HCT116 (cell line): Measurements from ENCODE around the gene AAR2. TPM values are rescaled to one million over a fixed set of nuclear protein-coding genes. Genes with fewer than 3 reads are reported as not detected.

Experiments used
- ATAC-seq: fragments of 200-7000 bp; cut with Tn5 transposase; 2 replicates; pipeline ENCODE4 v1.9.1; 2020; ENCODE audit warnings: mild to moderate bottlenecking, moderate library complexity
- BruUV-seq: library from RNA; stranded (reverse); fragments of 400-500 nt; replicated peaks from 2 replicates; lab custom pipeline; 2021; lab: Mats Ljungman, UMichigan
- CTCF ChIA-PET: fragments of 300-600 bp; sonication (Branson Sonifier 250); formaldehyde crosslinking; loops from one replicate; lab custom pipeline; 2021; ENCODE audit warnings: antibody characterized with exemption; lab: Charles Lee
- POLR2A ChIA-PET: fragments of 300-600, 350-600 bp; sonication (Branson Sonifier 250); formaldehyde crosslinking; loops from one replicate; lab custom pipeline; 2021; ENCODE audit warnings: antibody characterized with exemption; lab: Charles Lee
- RAD21 ChIA-PET, 2 experiments: fragments of 300-600 bp; sonication (Branson Sonifier 250); formaldehyde crosslinking; loops; one replicate each; lab custom pipeline; 2023; ENCODE audit warnings: low total read pairs in 2 of 2; ENCODE audit not compliant: uncharacterized antibody in 2 of 2, unreplicated experiment in 2 of 2, low non-redundant PET in 1 of 2; lab: Charles Lee
- DNase-seq: peaks from one replicate; pipeline ENCODE4 v3.0.0-alpha.2; 2010; ENCODE audit warnings: low read depth, low spot score
- H2AFZ ChIP-seq: fragments of 200-600 bp; shearing (Covaris generic), sonication (generic); 2 replicates; pipeline ENCODE4 v1.6.1; 2017; ENCODE audit warnings: low read depth, mixed run types, mixed read lengths, antibody characterized with exemption, low read length; ENCODE audit not compliant: poor library complexity, severe bottlenecking
- H3K27ac ChIP-seq: 2 replicates; pipeline ENCODE4 v1.5.1; 2012; ENCODE audit warnings: low read depth, low read length
- H3K27me3 ChIP-seq: fragments of 200-600 bp; sonication (generic); 2 replicates; pipeline ENCODE4 v1.6.1; 2016; ENCODE audit warnings: mixed run types, low read length, mixed read lengths; ENCODE audit not compliant: insufficient read depth
- H3K36me3 ChIP-seq, 2 experiments: fragments of 200-500 bp in 1 of 2; fragments of 200-600 bp in 1 of 2; sonication (Bioruptor generic) in 1 of 2; sonication (generic) in 1 of 2; 2 replicates each; pipeline versions ENCODE4 v1.5.1 to v1.6.1; 2014 to 2016; ENCODE audit warnings: low read length in 2 of 2, inconsistent platforms in 1 of 2, mixed read lengths in 1 of 2, mixed run types in 1 of 2; ENCODE audit not compliant: insufficient read depth in 2 of 2, control insufficient read depth in 1 of 2
- H3K4me1 ChIP-seq, 2 experiments: fragments of 200-600 bp in 1 of 2; sonication (generic) in 1 of 2; 2 replicates each; pipeline versions ENCODE4 v1.5.1 to v1.6.1; 2012 to 2017; ENCODE audit warnings: low read length in 2 of 2, inconsistent platforms in 1 of 2, mild to moderate bottlenecking in 1 of 2, mixed read lengths in 1 of 2, mixed run types in 1 of 2, moderate library complexity in 1 of 2; ENCODE audit not compliant: insufficient read depth in 2 of 2, control insufficient read depth in 1 of 2
- H3K4me2 ChIP-seq: fragments of 200-600 bp; sonication (generic); 2 replicates; pipeline ENCODE4 v1.6.1; 2017; ENCODE audit warnings: mixed run types, low read length, mixed read lengths
- H3K4me3 ChIP-seq, 2 experiments: fragments of 200-600 bp in 1 of 2; sonication (generic) in 1 of 2; replicated peaks in 1 of 2; 2 replicates each; pipeline ENCODE4 v1.5.1; 2011 to 2016; ENCODE audit warnings: low read length in 2 of 2, control low read depth in 1 of 2, low read depth in 1 of 2, mild to moderate bottlenecking in 1 of 2, mixed read lengths in 1 of 2, mixed run types in 1 of 2
- H3K79me2 ChIP-seq: fragments of 200-600 bp; sonication (generic); 2 replicates; pipeline ENCODE4 v1.6.1; 2017; ENCODE audit warnings: mild to moderate bottlenecking, mixed run types, low read length, moderate library complexity, mixed read lengths; ENCODE audit not compliant: insufficient read depth
- H3K9ac ChIP-seq: fragments of 200-600 bp; sonication (generic); 2 replicates; pipeline ENCODE4 v1.6.1; 2016; ENCODE audit warnings: low read length, mixed read lengths
- H3K9me2 ChIP-seq: fragments of 200-600 bp; sonication (generic), shearing (Covaris generic); 2 replicates; pipeline ENCODE4 v1.6.1; 2017; ENCODE audit warnings: mixed run types, mild to moderate bottlenecking, moderate library complexity; ENCODE audit not compliant: insufficient read depth
- H3K9me3 ChIP-seq, 2 experiments: fragments of 200-500 bp in 1 of 2; fragments of 200-600 bp in 1 of 2; sonication (Bioruptor generic) in 1 of 2; sonication (generic) in 1 of 2; 2 replicates each; pipeline ENCODE4 v1.6.1; 2014 to 2017; ENCODE audit warnings: low read length in 2 of 2, mixed read lengths in 2 of 2, inconsistent platforms in 1 of 2, low read depth in 1 of 2, mild to moderate bottlenecking in 1 of 2, mixed run types in 1 of 2, moderate library complexity in 1 of 2; ENCODE audit not compliant: control insufficient read depth in 1 of 2, insufficient read depth in 1 of 2
- H4K20me1 ChIP-seq: fragments of 200-600 bp; sonication (generic), shearing (Covaris generic); 2 replicates; pipeline ENCODE4 v1.6.1; 2017; ENCODE audit warnings: mixed run types, mild to moderate bottlenecking, moderate library complexity; ENCODE audit not compliant: insufficient read depth
- ATF3 ChIP-seq: IDR thresholded peaks from 2 replicates; pipeline ENCODE4 v1.6.1; 2012
- CBX3 ChIP-seq: IDR thresholded peaks from 2 replicates; pipeline ENCODE4 v1.6.1; 2012; ENCODE audit warnings: low read depth
- CEBPB ChIP-seq: IDR thresholded peaks from 2 replicates; pipeline ENCODE4 v1.6.1; 2012; ENCODE audit warnings: low read depth
- CTCF ChIP-seq, 3 experiments: fragments of 200-600 bp in 1 of 3; sonication (generic) in 1 of 3; IDR thresholded peaks in 2 of 3; conservative IDR thresholded peaks in 1 of 3; 2 replicates each; pipeline ENCODE4 v1.5.1; 2012 to 2017; ENCODE audit warnings: low read depth in 2 of 3, low read length in 2 of 3, antibody characterized with exemption in 1 of 3, borderline replicate concordance in 1 of 3, control low read depth in 1 of 3, mild to moderate bottlenecking in 1 of 3, mixed read lengths in 1 of 3, mixed run types in 1 of 3, moderate library complexity in 1 of 3; ENCODE audit not compliant: insufficient read depth in 1 of 3
- EGR1 ChIP-seq: IDR thresholded peaks from 2 replicates; pipeline ENCODE4 v1.6.1; 2012; ENCODE audit warnings: low read depth
- ELF1 ChIP-seq: IDR thresholded peaks from 2 replicates; pipeline ENCODE4 v1.6.1; 2012; ENCODE audit warnings: low read depth, borderline replicate concordance
- EZH2 ChIP-seq: fragments of 200-600 bp; sonication (generic); IDR thresholded peaks from 2 replicates; pipeline ENCODE4 v1.6.1; 2017; ENCODE audit warnings: antibody characterized with exemption, mixed run types
- EZH2phosphoT487 ChIP-seq: fragments of 200-600 bp; IDR thresholded peaks from 2 replicates; pipeline ENCODE4 v1.6.1; 2018; ENCODE audit warnings: antibody characterized with exemption, borderline replicate concordance
- FOSL1 ChIP-seq: IDR thresholded peaks from 2 replicates; pipeline ENCODE4 v1.6.1; 2012; ENCODE audit warnings: low read depth
- MAX ChIP-seq: IDR thresholded peaks from 2 replicates; pipeline ENCODE4 v1.6.1; 2012
- POLR2A ChIP-seq: IDR thresholded peaks from 2 replicates; pipeline ENCODE4 v1.7.0; 2011; ENCODE audit warnings: borderline replicate concordance; ENCODE audit not compliant: insufficient read depth, insufficient read length; ENCODE audit errors: extremely low read depth
- POLR2AphosphoS5 ChIP-seq: IDR thresholded peaks from 2 replicates; pipeline ENCODE4 v1.6.1; 2011; ENCODE audit warnings: mild to moderate bottlenecking, low read depth, low read length, moderate library complexity
- SIN3A ChIP-seq: IDR thresholded peaks from 2 replicates; pipeline ENCODE4 v1.6.1; 2012; ENCODE audit warnings: low read depth
- SP1 ChIP-seq: IDR thresholded peaks from 2 replicates; pipeline ENCODE4 v1.6.1; 2012; ENCODE audit warnings: low read depth
- TCF7L2 ChIP-seq: IDR thresholded peaks from 2 replicates; pipeline ENCODE4 v1.7.0; 2011; ENCODE audit warnings: borderline replicate concordance, inconsistent platforms; ENCODE audit not compliant: insufficient read depth, insufficient read length; ENCODE audit errors: extremely low read depth
- ZFX ChIP-seq: fragments of 450-650 bp; IDR thresholded peaks from 2 replicates; pipeline ENCODE4 v1.6.1; 2017
- ZNF274 ChIP-seq: fragments of 200-500 bp; sonication (Bioruptor generic); IDR thresholded peaks from 2 replicates; pipeline ENCODE4 v1.6.1; 2014; ENCODE audit warnings: mild to moderate bottlenecking, low read depth, low read length, inconsistent platforms
- intact Hi-C: fragments of 100-400 bp; cut with micrococcal nuclease; formaldehyde crosslinking; loops from 2 replicates; pipeline ENCODE4 v1.10.0; 2022
- total RNA-seq: library from RNA; stranded (reverse); gene quantifications from one replicate; pipeline ENCODE4 v1.2.1, GENCODE V29; 2021; ENCODE audit not compliant: unreplicated experiment

Gene AAR2
- total RNA-seq, 1 experiment from 2014 or later, result 23.3 TPM

GRCh38 chr20:36225666-36226065, 10.6 kb upstream of the AAR2 start:
- no peaks in the 10 kb centered on the region for H3K79me2 ChIP-seq
- TF ChIP-seq CEBPB (no peak), EZH2phosphoT487 (no peak), EZH2 (no peak), EGR1 (no peak), ZFX (no peak), CBX3 (no peak), FOSL1 (no peak), SIN3A (no peak), ZNF274 (no peak), ELF1 (no peak), TCF7L2 (no peak), ATF3 (no peak), SP1 (no peak), MAX (no peak), POLR2A (no peak), POLR2AphosphoS5 (no peak), CTCF (IDR thresholded peaks at IDR 0.05 in 2 of 3, conservative IDR thresholded peaks at IDR 0.05 in 1 of 3; ENCODE audit: borderline replicate concordance in 1 of 3, insufficient read depth in 1 of 3, low read depth in 2 of 3, low read length in 2 of 3) (no peak)
- TF ChIP-seq, all 23 proteins: peak for 0
- Histone ChIP-seq H3K9me3 (no peaks in the 10 kb centered on the region), H3K4me3 (no peak overlapping the region), H3K4me1 (no peaks in the 10 kb centered on the region), H3K27ac (no peak overlapping the region), H4K20me1 (no peaks in the 10 kb centered on the region), H3K9ac (no peak overlapping the region), H3K4me2 (no peak overlapping the region), H3K27me3 (no peaks in the 10 kb centered on the region), H3K9me2 (no peaks in the 10 kb centered on the region), H2AFZ (no peak overlapping the region), H3K36me3 (peaks cover 0 to 2% of the 10 kb centered on the region in 2 experiments; a peak in 1 of 4 replicates)
- ChIA-PET POLR2A (no interaction called here), RAD21 (no interaction called here), CTCF (no interaction called here)
- ATAC-seq, result no peak
- DNase-seq, result no peak
- BruUV-seq, result no TSS peak
- intact Hi-C loops, result no loop called here
